SU-DHL-6 (cell line): Measurements from ENCODE around the gene OVOL3.

Source experiments
- EZH2phosphoT487 ChIP-seq: fragments of 200-600 bp; sonication (generic), shearing (Covaris generic); conservative IDR thresholded peaks from 2 replicates; pipeline ENCODE4 v1.6.1; 2018; ENCODE audit warnings: mild to moderate bottlenecking, antibody characterized with exemption, low read length, moderate library complexity, mixed read lengths
- TF ChIP-seq, protein P1 (sequence below): fragments of 200-600 bp; sonication (generic); IDR thresholded peaks from one replicate; pipeline ENCODE4 v1.5.1; 2017; ENCODE audit warnings: antibody characterized with exemption, mild to moderate bottlenecking, low read length, moderate library complexity; ENCODE audit not compliant: insufficient read depth, poor library complexity, severe bottlenecking

DNA sequence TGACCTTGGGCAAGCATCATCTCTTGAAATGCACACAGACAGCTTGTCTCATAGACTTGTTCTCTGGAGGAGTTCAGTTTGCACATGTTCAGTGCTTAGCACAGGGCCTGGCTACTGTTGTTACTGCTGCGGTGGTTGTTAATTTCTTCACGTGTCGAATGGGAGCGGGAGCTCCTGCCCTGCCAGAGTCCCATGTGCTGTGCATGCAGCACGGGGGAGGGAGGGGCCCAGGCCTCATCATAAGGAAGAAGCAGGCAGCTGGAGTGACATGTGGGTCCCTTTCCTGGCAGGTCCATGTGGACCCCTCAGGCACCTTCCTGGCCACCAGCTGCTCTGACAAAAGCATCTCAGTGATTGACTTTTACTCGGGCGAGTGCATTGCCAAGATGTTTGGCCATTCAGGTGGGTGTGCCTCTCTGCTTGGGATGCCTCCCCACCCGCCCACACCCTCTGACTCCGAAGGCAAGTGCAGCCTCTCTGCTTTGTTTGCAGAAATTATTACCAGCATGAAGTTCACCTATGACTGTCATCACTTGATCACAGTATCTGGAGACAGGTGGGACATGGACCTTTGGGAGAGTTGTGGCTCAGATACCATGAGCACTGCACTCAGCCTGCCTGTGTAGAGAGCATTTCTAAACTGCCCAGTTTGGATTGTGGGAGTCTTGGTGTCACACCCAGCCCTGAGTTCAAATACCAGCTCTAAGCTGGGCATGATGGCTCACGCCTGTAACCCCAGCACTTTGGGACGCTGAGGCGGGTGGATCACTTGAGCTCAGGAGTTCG lies 19.8 kb upstream of the OVOL3 start:
- TF ChIP-seq, protein P1, sequence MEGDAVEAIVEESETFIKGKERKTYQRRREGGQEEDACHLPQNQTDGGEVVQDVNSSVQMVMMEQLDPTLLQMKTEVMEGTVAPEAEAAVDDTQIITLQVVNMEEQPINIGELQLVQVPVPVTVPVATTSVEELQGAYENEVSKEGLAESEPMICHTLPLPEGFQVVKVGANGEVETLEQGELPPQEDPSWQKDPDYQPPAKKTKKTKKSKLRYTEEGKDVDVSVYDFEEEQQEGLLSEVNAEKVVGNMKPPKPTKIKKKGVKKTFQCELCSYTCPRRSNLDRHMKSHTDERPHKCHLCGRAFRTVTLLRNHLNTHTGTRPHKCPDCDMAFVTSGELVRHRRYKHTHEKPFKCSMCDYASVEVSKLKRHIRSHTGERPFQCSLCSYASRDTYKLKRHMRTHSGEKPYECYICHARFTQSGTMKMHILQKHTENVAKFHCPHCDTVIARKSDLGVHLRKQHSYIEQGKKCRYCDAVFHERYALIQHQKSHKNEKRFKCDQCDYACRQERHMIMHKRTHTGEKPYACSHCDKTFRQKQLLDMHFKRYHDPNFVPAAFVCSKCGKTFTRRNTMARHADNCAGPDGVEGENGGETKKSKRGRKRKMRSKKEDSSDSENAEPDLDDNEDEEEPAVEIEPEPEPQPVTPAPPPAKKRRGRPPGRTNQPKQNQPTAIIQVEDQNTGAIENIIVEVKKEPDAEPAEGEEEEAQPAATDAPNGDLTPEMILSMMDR: no peak
- no peak for TF ChIP-seq EZH2phosphoT487
